AG20443 (cell line): ENCODE data around the gene SMIM10L2A.
"Not testable (repeated sequence)": the region's sequence is repeated elsewhere in the genome, so short reads cannot be mapped to it uniquely, and the experiment has no call there.

ENCODE experiments used
- DNase-seq: peaks from one replicate; pipeline ENCODE4 v3.0.0; 2012; ENCODE audit warnings: low spot score, mixed read lengths

SMIM10L2A gene

GRCh38 chrX:135423173-135423864 lies 1.6 kb downstream of the SMIM10L2A start:
- DNase-seq: not testable (repeated sequence)

- DNase-seq: no peak
These were observed 2.7 kb downstream of the SMIM10L2A start for GRCh38 chrX:135424469-135424868.

- DNase-seq: no peak
These were observed 3.6 kb downstream of the SMIM10L2A start for GRCh38 chrX:135425026-135425965.

- no peak for DNase-seq
These were observed 7.7 kb downstream of the SMIM10L2A start for GRCh38 chrX:135429429-135429828.

GRCh38 chrX:135431886-135432285 lies 10.1 kb downstream of the SMIM10L2A start:
- DNase-seq: no peak

- DNase-seq: no peak
These were observed 10.7 kb downstream of the SMIM10L2A start for GRCh38 chrX:135432453-135432852.

- DNase-seq: no peak
These were observed 11.3 kb downstream of the SMIM10L2A start for GRCh38 chrX:135432881-135433521.

- no peak for DNase-seq
These were observed 11.9 kb downstream of the SMIM10L2A start for GRCh38 chrX:135433531-135434257.

- DNase-seq: no peak
These were observed 12.8 kb downstream of the SMIM10L2A start for GRCh38 chrX:135434258-135435138.

GRCh38 chrX:135435139-135435922 lies 13.6 kb downstream of the SMIM10L2A start:
- DNase-seq: no peak

- no peak for DNase-seq
These were observed 14.2 kb downstream of the SMIM10L2A start for GRCh38 chrX:135435933-135436332.

- no peak for DNase-seq
These were observed 14.7 kb downstream of the SMIM10L2A start for GRCh38 chrX:135436456-135436855.

GRCh38 chrX:135436966-135437866 lies 15.5 kb downstream of the SMIM10L2A start:
- no peak for DNase-seq

- DNase-seq: no peak
These were observed 16.4 kb downstream of the SMIM10L2A start for GRCh38 chrX:135437867-135438733.

- DNase-seq: no peak
These were observed 16.9 kb downstream of the SMIM10L2A start for GRCh38 chrX:135438734-135439043.

- no peak for DNase-seq
These were observed 28.1 kb downstream of the SMIM10L2A start for GRCh38 chrX:135449637-135450550.

- no peak for DNase-seq
These were observed 31.6 kb downstream of the SMIM10L2A start for GRCh38 chrX:135453381-135453780.
